ENCODE data around the gene CEP112.

The CEP112 gene

GRCh38 chr17:65774787-65775186, 417.1 kb downstream of the CEP112 start:
- Histone ChIP-seq H3K27me3 (ENCODE audit: insufficient read depth, low read depth) (no peaks in the 10 kb centered on the region), H3K4me2 (no peak overlapping the region), H3K4me1 (ENCODE audit: low read depth, poor library complexity, severe bottlenecking) (peaks cover 52% of the 10 kb centered on the region), H3K4me3 (IDR thresholded peaks at IDR 0.05; ENCODE audit: insufficient read depth, low read depth, low read length) (no peak overlapping the region), H3K27ac (no peak overlapping the region), H3K36me3 (ENCODE audit: insufficient read depth) (no peaks in the 10 kb centered on the region), H3K79me2 (ENCODE audit: insufficient read depth, low read depth) (no peaks in the 10 kb centered on the region), H3K9ac (no peak overlapping the region), H4K20me1 (ENCODE audit: insufficient read depth) (no peaks in the 10 kb centered on the region), H2AFZ (ENCODE audit: low read depth) (no peak overlapping the region)
- no peak for TF ChIP-seq CTCF (conservative IDR thresholded peaks at IDR 0.05; ENCODE audit: low read depth, low read length)

DNA sequence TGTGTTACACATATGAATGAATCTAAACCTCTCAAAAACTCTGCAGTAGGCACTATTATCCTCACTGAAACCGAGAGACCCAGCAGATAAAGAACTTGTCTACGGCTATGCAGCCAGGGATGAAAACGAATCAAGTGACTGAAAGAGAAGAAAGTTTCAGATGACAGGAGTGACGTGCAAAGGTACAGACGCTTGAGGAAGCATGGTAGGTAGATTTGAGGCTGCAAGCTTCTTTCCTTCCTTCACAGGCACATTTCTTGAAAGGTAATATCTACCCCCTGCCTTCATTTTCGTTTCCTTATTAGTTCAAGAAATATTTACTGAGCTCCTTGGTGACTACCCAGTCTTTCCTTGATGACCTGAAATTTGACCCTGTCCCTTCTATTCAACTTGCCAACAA, 418.9 kb downstream of the CEP112 start:
- H3K4me1 ChIP-seq (ENCODE audit: low read depth, poor library complexity, severe bottlenecking): peaks cover 46% of the 10 kb centered on the region
- no peaks in the 10 kb centered on the region for H3K79me2 ChIP-seq (ENCODE audit: insufficient read depth, low read depth)
- H3K36me3 ChIP-seq (ENCODE audit: insufficient read depth): no peaks in the 10 kb centered on the region
- H2AFZ ChIP-seq (ENCODE audit: low read depth): no peak overlapping the region
- no peaks in the 10 kb centered on the region for H4K20me1 ChIP-seq (ENCODE audit: insufficient read depth)
- TF ChIP-seq CTCF (conservative IDR thresholded peaks at IDR 0.05; ENCODE audit: low read depth, low read length): no peak
- peak overlapping the region; percentile 4; the same call in 1 of the 2 replicates for H3K9ac ChIP-seq
- H3K4me2 ChIP-seq: peak overlapping the region; percentile 18
- no peaks in the 10 kb centered on the region for H3K27me3 ChIP-seq (ENCODE audit: insufficient read depth, low read depth)
- peak overlapping the region; percentile 49 for H3K27ac ChIP-seq
- H3K4me3 ChIP-seq (IDR thresholded peaks at IDR 0.05; ENCODE audit: insufficient read depth, low read depth, low read length): no peak overlapping the region

GRCh38 chr17:65771704-65772103, 420.2 kb downstream of the CEP112 start:
- Histone ChIP-seq H3K27ac (no peak overlapping the region), H3K79me2 (ENCODE audit: insufficient read depth, low read depth) (no peaks in the 10 kb centered on the region), H3K27me3 (ENCODE audit: insufficient read depth, low read depth) (no peaks in the 10 kb centered on the region), H3K4me1 (ENCODE audit: low read depth, poor library complexity, severe bottlenecking) (peaks cover 46% of the 10 kb centered on the region), H2AFZ (ENCODE audit: low read depth) (no peak overlapping the region), H3K4me3 (IDR thresholded peaks at IDR 0.05; ENCODE audit: insufficient read depth, low read depth, low read length) (no peak overlapping the region), H3K9ac (no peak overlapping the region), H3K4me2 (peak overlapping the region; percentile 18; the same call in 1 of the 2 replicates), H4K20me1 (ENCODE audit: insufficient read depth) (no peaks in the 10 kb centered on the region), H3K36me3 (ENCODE audit: insufficient read depth) (no peaks in the 10 kb centered on the region)
- TF ChIP-seq CTCF (conservative IDR thresholded peaks at IDR 0.05; ENCODE audit: low read depth, low read length): no peak

DNA sequence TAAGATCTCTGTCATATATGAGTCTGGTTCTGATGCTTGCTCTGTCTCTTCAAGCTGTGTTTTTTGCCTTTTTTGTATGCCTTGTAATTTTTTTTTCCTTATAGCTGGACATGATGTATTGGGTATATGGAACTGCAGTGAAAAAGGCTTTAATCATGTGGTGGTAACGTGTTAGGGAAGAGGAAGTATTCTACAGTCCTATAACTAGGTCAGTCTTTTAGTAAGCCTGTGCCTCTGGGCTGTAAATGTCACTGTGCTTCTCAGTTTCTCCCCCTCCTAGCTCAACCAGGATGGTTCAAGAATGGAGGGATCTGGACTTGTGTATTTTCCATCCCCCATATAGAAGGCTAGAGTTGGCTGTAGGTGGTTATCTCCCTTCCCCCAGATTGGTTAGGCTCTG, 428.1 kb downstream of the CEP112 start:
- Histone ChIP-seq H3K36me3 (ENCODE audit: insufficient read depth) (no peaks in the 10 kb centered on the region), H3K4me1 (ENCODE audit: low read depth, poor library complexity, severe bottlenecking) (no peaks in the 10 kb centered on the region), H3K4me2 (no peak overlapping the region), H3K27ac (no peak overlapping the region), H3K27me3 (ENCODE audit: insufficient read depth, low read depth) (no peaks in the 10 kb centered on the region), H2AFZ (ENCODE audit: low read depth) (no peak overlapping the region), H3K79me2 (ENCODE audit: insufficient read depth, low read depth) (no peaks in the 10 kb centered on the region), H3K4me3 (IDR thresholded peaks at IDR 0.05; ENCODE audit: insufficient read depth, low read depth, low read length) (no peak overlapping the region), H4K20me1 (ENCODE audit: insufficient read depth) (no peaks in the 10 kb centered on the region), H3K9ac (no peak overlapping the region)
- TF ChIP-seq CTCF (conservative IDR thresholded peaks at IDR 0.05; ENCODE audit: low read depth, low read length): no peak
